HG02642 (cell line): ENCODE results near the gene ENDOG.
"Not testable (repeated sequence)": the region's sequence is repeated elsewhere in the genome, so short reads cannot be mapped to it uniquely, and the experiment has no call there.

Source experiments
- ATAC-seq: cut with Tn5 transposase; IDR thresholded peaks from one replicate; pipeline ENCODE4 v1.9.1; 2021; ENCODE audit warnings: mild to moderate bottlenecking; ENCODE audit not compliant: unreplicated experiment, poor library complexity

Gene ENDOG

GRCh38 chr9:128818099-128818838 lies at the start of gene ENDOG:
Gene ENDOG, plus strand, starts transcription at chr9:128818500. Its CDS starts 185 bp downstream, at chr9:128818685.
- ATAC-seq = peak; percentile 86

GRCh38 chr9:128768606-128769005 lies 49.7 kb upstream of the ENDOG start:
- no peak for ATAC-seq

- no peak for ATAC-seq
These were observed 47.8 kb upstream of the ENDOG start for GRCh38 chr9:128770286-128771030.

- no peak for ATAC-seq
These were observed 47.1 kb upstream of the ENDOG start for GRCh38 chr9:128771094-128771721.

- ATAC-seq = peak; percentile 93
These were observed 46.4 kb upstream of the ENDOG start, which contains the start of gene ZER1 for GRCh38 chr9:128771745-128772519. Gene ZER1, minus strand, starts transcription at chr9:128771927. Its CDS starts 16,362 bp downstream, at chr9:128755565.

- ATAC-seq = no peak
These were observed 45.3 kb upstream of the ENDOG start for GRCh38 chr9:128773049-128773448.

GRCh38 chr9:128774804-128775203 lies 43.5 kb upstream of the ENDOG start:
- no peak for ATAC-seq

- ATAC-seq = not testable (repeated sequence)
These were observed 38.2 kb upstream of the ENDOG start for GRCh38 chr9:128780093-128780492.

- ATAC-seq = no peak
These were observed 36.9 kb upstream of the ENDOG start for GRCh38 chr9:128781187-128782070.

- no peak for ATAC-seq
These were observed 35.6 kb upstream of the ENDOG start for GRCh38 chr9:128782669-128783068.

- ATAC-seq = no peak
These were observed 32.9 kb upstream of the ENDOG start for GRCh38 chr9:128785427-128785826.

GRCh38 chr9:128786681-128787601 lies 31.4 kb upstream of the ENDOG start, which contains the start of gene TBC1D13:
Gene TBC1D13, plus strand, starts transcription at chr9:128787253. Its CDS starts 101 bp downstream, at chr9:128787354.
- ATAC-seq = peak; percentile 91

GRCh38 chr9:128787659-128788058 lies 30.6 kb upstream of the ENDOG start:
- no peak for ATAC-seq

- ATAC-seq = no peak
These were observed 29.9 kb upstream of the ENDOG start for GRCh38 chr9:128788445-128788844.

GRCh38 chr9:128790536-128790935 lies 27.8 kb upstream of the ENDOG start:
- no peak for ATAC-seq

- no peak for ATAC-seq
These were observed 26.2 kb upstream of the ENDOG start for GRCh38 chr9:128792134-128792533.

- no peak for ATAC-seq
These were observed 25.2 kb upstream of the ENDOG start for GRCh38 chr9:128792978-128793686.

GRCh38 chr9:128794961-128795360 lies 23.3 kb upstream of the ENDOG start:
- not testable (repeated sequence) for ATAC-seq
